HFF-Myc (cell line): Measurements from ENCODE around the gene NPAS2.

ENCODE experiments used
- DNase-seq: peaks from one replicate; pipeline ENCODE4 v3.0.0-alpha.2; 2011; ENCODE audit warnings: low read depth; ENCODE audit errors: extremely low read depth
- H3K4me3 ChIP-seq: replicated peaks from 2 replicates; pipeline ENCODE4 v1.5.1; 2011; ENCODE audit warnings: low read depth, mild to moderate bottlenecking, control low read depth, low read length
- TF ChIP-seq, protein P1 (sequence below): IDR thresholded peaks from 2 replicates; pipeline ENCODE4 v1.5.1; 2012; ENCODE audit warnings: mild to moderate bottlenecking, low read depth, low read length, control low read depth; ENCODE audit errors: missing control alignments

NPAS2 gene

DNA sequence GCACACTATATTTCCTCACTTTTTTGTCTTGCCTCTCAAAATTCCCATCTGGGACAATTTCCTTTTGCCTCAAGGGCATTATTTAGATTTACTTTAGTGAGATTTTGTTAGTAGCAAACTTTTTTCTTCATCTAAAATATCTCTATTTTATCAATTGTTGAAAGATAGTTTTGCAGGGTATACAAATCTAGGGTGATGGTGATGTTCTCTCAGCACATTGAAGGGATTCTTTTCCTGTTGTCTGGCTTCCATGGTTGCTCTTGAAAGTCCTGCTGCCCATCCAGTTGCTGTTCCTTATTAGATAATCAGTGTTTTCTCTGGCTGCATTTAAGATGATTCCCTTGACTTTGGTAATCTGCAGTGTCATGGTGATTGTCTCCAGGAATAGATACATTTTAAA, 48.1 kb downstream of the NPAS2 start:
- TF ChIP-seq, protein P1, sequence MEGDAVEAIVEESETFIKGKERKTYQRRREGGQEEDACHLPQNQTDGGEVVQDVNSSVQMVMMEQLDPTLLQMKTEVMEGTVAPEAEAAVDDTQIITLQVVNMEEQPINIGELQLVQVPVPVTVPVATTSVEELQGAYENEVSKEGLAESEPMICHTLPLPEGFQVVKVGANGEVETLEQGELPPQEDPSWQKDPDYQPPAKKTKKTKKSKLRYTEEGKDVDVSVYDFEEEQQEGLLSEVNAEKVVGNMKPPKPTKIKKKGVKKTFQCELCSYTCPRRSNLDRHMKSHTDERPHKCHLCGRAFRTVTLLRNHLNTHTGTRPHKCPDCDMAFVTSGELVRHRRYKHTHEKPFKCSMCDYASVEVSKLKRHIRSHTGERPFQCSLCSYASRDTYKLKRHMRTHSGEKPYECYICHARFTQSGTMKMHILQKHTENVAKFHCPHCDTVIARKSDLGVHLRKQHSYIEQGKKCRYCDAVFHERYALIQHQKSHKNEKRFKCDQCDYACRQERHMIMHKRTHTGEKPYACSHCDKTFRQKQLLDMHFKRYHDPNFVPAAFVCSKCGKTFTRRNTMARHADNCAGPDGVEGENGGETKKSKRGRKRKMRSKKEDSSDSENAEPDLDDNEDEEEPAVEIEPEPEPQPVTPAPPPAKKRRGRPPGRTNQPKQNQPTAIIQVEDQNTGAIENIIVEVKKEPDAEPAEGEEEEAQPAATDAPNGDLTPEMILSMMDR, result no peak
- DNase-seq, result no peak
- no peak overlapping the region for H3K4me3 ChIP-seq

DNA sequence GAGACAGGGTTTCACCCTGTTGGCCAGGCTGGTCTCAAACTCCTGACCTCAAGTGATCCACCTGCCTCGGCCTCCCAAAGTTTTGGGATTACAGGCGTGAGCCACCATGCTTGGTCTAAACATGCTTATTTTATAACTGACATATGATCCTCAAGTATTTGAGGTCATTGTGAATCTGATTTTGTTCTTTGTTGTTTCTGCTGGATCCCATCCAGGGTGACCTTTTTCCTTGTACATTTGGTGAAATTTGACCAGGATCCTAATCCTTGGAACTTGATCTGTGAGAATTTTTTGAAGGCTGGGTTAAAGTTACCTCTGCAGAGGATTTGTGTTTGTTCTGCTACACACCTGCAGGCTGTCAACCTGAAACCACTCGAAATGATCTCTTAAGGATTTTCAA, 49.2 kb downstream of the NPAS2 start:
- H3K4me3 ChIP-seq, result no peak overlapping the region
- TF ChIP-seq, protein P1, result no peak
- no peak for DNase-seq

DNA sequence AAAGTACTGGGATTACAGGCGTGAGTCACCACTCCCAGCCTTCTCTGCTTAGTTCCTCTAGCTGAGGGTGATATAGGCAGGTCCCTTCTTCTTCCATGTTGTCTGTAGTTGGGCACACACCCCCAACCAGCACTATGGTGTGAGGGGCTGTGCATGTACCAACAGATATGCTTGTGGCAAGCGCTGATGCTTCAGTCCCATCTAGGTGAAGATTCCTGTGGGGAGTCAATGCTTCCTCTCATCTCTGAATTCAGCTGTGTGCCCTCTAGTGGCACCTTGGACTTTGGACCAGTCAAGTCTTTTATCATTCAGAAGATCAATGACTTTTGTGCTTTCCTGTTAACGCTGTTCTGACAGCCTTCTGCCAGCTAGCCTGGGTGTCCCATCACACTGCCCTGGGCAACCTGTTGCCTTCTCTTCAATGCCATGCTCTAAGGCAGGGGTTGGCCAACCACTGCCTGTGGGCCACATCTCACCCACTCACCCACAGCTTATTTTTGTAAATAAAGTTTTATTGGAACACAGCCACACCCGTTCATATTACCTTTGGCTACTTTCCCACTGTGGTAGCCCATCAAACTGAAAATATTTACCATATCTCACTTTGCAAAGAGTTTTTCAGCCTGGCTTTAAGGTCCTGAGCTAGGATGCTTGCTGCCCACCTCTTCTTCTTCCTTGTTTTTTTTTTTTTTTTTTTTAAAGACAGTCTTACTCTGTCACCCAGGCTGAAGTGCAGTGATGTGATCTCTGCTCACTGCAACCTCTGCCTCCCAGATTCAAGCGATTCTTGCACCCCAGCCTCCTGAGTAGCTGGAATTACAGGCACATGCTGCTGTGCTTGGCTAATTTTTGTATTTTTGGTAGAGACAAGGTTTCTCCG, 51.0 kb downstream of the NPAS2 start:
- TF ChIP-seq, protein P1, result peak; percentile 47
- DNase-seq, result no peak

DNA sequence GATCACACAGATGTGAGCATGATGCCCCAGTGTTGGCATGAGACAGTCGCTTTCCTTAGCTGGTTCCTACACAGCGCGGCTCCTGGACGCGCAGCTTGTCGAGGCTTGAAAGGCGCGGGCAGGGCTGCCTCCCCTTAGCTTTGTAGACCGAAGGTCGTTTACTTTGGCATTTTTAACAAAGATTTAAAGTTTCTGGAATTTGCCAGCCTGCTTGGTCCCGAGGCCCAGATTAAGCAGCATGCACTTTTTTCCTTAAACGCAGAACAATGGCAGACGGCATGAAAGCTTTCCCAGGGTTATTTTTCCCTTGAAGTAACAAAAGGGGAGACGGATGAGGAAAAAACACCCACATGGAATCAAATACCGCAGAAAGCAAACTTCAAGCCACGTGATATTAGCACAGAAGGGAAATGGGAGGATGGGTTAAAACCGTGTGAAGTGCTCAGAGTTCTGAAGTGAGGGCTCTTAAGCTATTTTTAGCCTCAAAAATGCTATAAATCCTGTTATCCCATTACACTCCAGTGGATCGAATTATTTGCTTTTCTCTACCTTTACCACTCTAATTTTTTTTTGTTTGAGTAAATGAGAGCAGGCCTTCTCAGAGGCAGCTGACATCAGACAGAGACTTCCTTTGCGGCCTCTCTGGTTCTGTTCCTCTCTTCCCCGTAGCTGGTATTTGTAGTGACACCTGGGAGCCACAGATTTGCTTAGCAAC, 55.7 kb downstream of the NPAS2 start:
- DNase-seq, result no peak
- TF ChIP-seq, protein P1, result no peak
- no peak overlapping the region for H3K4me3 ChIP-seq

More for the DNA sequence above, 51.0 kb downstream of the NPAS2 start:
- H3K4me3 ChIP-seq, result no peak overlapping the region

DNA sequence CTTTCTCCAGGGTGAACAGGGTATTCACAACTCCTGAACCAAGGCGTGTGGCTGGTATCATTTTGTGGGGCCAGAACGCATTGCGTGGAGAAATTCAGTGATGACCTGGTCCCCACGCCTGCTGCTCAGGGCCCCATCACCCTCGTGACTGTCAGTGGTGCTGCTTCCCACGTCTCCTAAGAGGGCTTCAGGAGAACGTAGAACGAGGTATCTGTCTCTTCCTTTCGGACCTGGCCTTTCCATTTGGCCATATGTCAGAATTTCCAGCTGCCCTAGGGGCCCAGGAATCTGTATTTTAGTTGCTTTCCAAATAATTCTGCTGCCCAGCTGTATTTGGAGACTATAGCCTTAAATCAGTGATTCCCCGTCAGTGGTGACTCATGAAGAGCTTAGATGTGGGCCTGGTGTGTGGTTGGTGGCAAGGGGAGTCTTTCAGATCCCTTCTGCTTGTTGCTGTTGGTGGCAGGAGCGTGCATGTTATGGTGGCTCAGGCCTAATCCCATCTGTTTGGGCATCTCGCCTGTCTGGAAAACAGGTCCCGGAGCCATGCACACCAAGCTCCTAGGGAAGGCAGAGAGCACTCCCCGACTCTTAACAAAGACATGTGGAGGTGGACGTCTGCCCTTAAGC, 56.4 kb downstream of the NPAS2 start:
- TF ChIP-seq, protein P1, result no peak
- H3K4me3 ChIP-seq, result no peak overlapping the region
- no peak for DNase-seq

DNA sequence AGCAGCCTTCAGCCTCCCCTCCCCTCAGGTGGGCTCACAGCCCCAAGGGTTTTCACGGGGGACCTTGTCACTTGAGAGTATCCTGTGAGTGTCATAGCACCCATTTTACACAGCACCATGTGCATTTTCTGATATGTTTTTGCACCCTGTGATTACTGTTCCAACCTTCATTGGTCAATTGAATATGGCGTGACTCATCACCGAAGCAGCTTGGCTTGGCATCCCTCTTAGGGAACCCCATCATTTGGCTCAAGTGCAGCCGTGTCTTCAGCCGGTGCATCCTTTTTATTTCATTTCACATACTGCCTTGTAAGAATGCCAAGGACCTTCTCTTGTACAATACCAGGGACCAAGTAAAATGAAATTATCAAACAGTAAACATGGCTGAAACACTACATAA, 57.6 kb downstream of the NPAS2 start:
- TF ChIP-seq, protein P1, result no peak
- no peak for DNase-seq
- H3K4me3 ChIP-seq, result no peak overlapping the region
